MM.1S (cell line): Measurements from ENCODE around the gene ADCY2.

Experiments
- DNase-seq: peaks from one replicate; pipeline ENCODE4 v3.0.0-alpha.2; 2015
- H2AFZ ChIP-seq: fragments of 300-600 bp; sonication (generic); 2 replicates; pipeline ENCODE4 v1.6.0; 2016; ENCODE audit warnings: antibody characterized with exemption, low read length
- H3F3A ChIP-seq: fragments of 300-600 bp; sonication (generic); 2 replicates; pipeline ENCODE4 v1.6.1; 2016; ENCODE audit warnings: mild to moderate bottlenecking, antibody characterized with exemption, low read length, moderate library complexity, mixed read lengths; ENCODE audit not compliant: insufficient read depth
- H3K27ac ChIP-seq: fragments of 300-600 bp; sonication (generic); 2 replicates; pipeline ENCODE4 v1.5.1; 2016; ENCODE audit warnings: mild to moderate bottlenecking, low read length
- H3K27me3 ChIP-seq: fragments of 300-600 bp; sonication (generic); replicated peaks from 2 replicates; pipeline ENCODE4 v1.6.0; 2016; ENCODE audit warnings: low read length; ENCODE audit not compliant: insufficient read depth
- H3K36me3 ChIP-seq: fragments of 300-600 bp; sonication (generic); replicated peaks from 2 replicates; pipeline ENCODE4 v1.6.1; 2016; ENCODE audit warnings: mild to moderate bottlenecking, low read length, mixed read lengths; ENCODE audit not compliant: insufficient read depth
- H3K4me1 ChIP-seq: fragments of 300-600 bp; sonication (generic); 2 replicates; pipeline ENCODE4 v1.6.1; 2016; ENCODE audit warnings: low read length, mixed read lengths
- H3K4me2 ChIP-seq: fragments of 300-600 bp; sonication (generic); 2 replicates; pipeline ENCODE4 v1.6.0; 2016; ENCODE audit warnings: low read depth, low read length
- H3K4me3 ChIP-seq: fragments of 300-600 bp; sonication (generic); 2 replicates; pipeline ENCODE4 v1.5.1; 2016; ENCODE audit warnings: low read length, mixed read lengths
- H3K79me2 ChIP-seq: fragments of 300-600 bp; sonication (generic); 2 replicates; pipeline ENCODE4 v1.6.1; 2016; ENCODE audit warnings: mixed run types, low read length, mixed read lengths
- H3K9ac ChIP-seq: fragments of 300-600 bp; sonication (generic); 2 replicates; pipeline ENCODE4 v1.6.1; 2016; ENCODE audit warnings: low read length, mixed read lengths
- H3K9me2 ChIP-seq: fragments of 300-600 bp; sonication (generic); replicated peaks from 2 replicates; pipeline ENCODE4 v1.6.1; 2016; ENCODE audit warnings: mild to moderate bottlenecking, low read length, mixed read lengths; ENCODE audit not compliant: insufficient read depth
- H3K9me3 ChIP-seq: fragments of 300-600 bp; sonication (generic); replicated peaks from 2 replicates; pipeline ENCODE4 v1.6.1; 2016; ENCODE audit warnings: mild to moderate bottlenecking, low read length, mixed read lengths; ENCODE audit not compliant: insufficient read depth
- H4K20me1 ChIP-seq: fragments of 300-600 bp; sonication (generic); 2 replicates; pipeline ENCODE4 v1.6.1; 2016; ENCODE audit warnings: mild to moderate bottlenecking, low read length, moderate library complexity, mixed read lengths; ENCODE audit not compliant: insufficient read depth
- EZH2 ChIP-seq: fragments of 300-600 bp; sonication (generic); optimal IDR thresholded peaks from 2 replicates; pipeline ENCODE3; 2017; ENCODE audit warnings: low read depth, mild to moderate bottlenecking, antibody characterized with exemption, low read length, mixed read lengths
- EZH2phosphoT487 ChIP-seq: fragments of 300-600 bp; sonication (generic); IDR thresholded peaks from 2 replicates; pipeline ENCODE4 v1.6.1; 2018; ENCODE audit warnings: antibody characterized with exemption, low read length
- TF ChIP-seq, protein P1 (sequence below): fragments of 300-600 bp; sonication (generic); IDR thresholded peaks from 2 replicates; pipeline ENCODE4 v1.5.1; 2016; ENCODE audit warnings: antibody characterized with exemption, low read length, mixed read lengths

The ADCY2 gene

DNA sequence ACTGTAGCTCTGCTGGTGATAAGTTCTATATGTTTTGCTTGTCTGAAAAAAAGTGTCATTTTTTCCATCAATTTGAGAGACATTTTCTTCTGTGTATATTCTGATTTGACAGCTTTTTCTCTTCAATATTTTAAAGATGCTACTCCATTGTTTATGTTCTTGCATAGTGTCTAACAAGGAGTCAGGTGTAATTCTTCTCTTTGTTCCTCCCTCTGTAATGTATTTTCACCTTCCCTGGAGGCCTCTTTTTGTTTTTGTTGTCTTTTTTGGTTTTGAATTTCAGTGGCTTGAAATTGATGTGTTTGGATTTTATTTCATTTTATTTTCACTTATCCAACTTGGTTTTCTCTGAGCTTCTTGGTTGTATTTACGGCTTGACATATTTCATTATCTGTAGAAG, 75.8 kb downstream of the ADCY2 start:
- TF ChIP-seq, protein P1, sequence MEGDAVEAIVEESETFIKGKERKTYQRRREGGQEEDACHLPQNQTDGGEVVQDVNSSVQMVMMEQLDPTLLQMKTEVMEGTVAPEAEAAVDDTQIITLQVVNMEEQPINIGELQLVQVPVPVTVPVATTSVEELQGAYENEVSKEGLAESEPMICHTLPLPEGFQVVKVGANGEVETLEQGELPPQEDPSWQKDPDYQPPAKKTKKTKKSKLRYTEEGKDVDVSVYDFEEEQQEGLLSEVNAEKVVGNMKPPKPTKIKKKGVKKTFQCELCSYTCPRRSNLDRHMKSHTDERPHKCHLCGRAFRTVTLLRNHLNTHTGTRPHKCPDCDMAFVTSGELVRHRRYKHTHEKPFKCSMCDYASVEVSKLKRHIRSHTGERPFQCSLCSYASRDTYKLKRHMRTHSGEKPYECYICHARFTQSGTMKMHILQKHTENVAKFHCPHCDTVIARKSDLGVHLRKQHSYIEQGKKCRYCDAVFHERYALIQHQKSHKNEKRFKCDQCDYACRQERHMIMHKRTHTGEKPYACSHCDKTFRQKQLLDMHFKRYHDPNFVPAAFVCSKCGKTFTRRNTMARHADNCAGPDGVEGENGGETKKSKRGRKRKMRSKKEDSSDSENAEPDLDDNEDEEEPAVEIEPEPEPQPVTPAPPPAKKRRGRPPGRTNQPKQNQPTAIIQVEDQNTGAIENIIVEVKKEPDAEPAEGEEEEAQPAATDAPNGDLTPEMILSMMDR, result no peak
- no peak for TF ChIP-seq EZH2phosphoT487
- no peak for TF ChIP-seq EZH2
- H3K4me3 ChIP-seq, result no peak overlapping the region
- no peaks in the 10 kb centered on the region for H3K9me2 ChIP-seq
- H3K79me2 ChIP-seq, result no peaks in the 10 kb centered on the region
- no peaks in the 10 kb centered on the region for H3K4me1 ChIP-seq
- no peaks in the 10 kb centered on the region for H3K9me3 ChIP-seq
- no peaks in the 10 kb centered on the region for H3F3A ChIP-seq
- H3K9ac ChIP-seq, result no peak overlapping the region
- no peak overlapping the region for H3K4me2 ChIP-seq
- H2AFZ ChIP-seq, result no peak overlapping the region
- no peaks in the 10 kb centered on the region for H4K20me1 ChIP-seq
- H3K27me3 ChIP-seq, result no peaks in the 10 kb centered on the region
- H3K27ac ChIP-seq, result no peak overlapping the region
- H3K36me3 ChIP-seq, result no peaks in the 10 kb centered on the region
- DNase-seq, result no peak

DNA sequence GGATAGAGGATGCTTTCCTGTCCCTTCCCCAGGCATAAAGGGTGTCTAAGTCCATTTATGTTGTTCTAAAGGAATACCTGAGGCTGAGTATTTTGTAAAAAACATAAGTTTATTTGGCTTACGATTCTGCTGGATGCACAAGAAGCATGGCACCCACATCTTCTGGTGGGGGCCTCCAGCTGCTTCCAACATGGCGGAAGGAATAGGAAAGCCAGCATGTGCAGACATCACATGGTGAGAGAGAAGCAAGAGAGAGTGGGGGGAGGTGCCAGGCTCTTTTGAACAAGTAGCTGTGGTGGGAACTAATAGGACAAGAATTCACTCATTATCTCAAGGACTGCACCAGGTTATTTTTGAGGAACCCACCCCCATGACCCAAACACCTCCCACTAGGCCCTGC, 77.2 kb downstream of the ADCY2 start:
- Histone ChIP-seq H3K4me3 (no peak overlapping the region), H3K9me3 (no peaks in the 10 kb centered on the region), H3K36me3 (no peaks in the 10 kb centered on the region), H2AFZ (no peak overlapping the region), H3K9me2 (no peaks in the 10 kb centered on the region), H3K9ac (no peak overlapping the region), H3K4me2 (no peak overlapping the region), H3F3A (no peaks in the 10 kb centered on the region), H4K20me1 (no peaks in the 10 kb centered on the region), H3K79me2 (no peaks in the 10 kb centered on the region), H3K27ac (no peak overlapping the region), H3K27me3 (no peaks in the 10 kb centered on the region), H3K4me1 (no peaks in the 10 kb centered on the region)
- TF ChIP-seq EZH2phosphoT487 (no peak), EZH2 (no peak)
- TF ChIP-seq, protein P1, result no peak
- no peak for DNase-seq

- no peak overlapping the region for H3K9ac ChIP-seq
- no peaks in the 10 kb centered on the region for H3K27me3 ChIP-seq
- no peaks in the 10 kb centered on the region for H3F3A ChIP-seq
- no peaks in the 10 kb centered on the region for H4K20me1 ChIP-seq
- TF ChIP-seq, protein P1, result no peak
- TF ChIP-seq EZH2phosphoT487 (no peak), EZH2 (no peak)
- H3K4me1 ChIP-seq, result no peaks in the 10 kb centered on the region
- no peak overlapping the region for H2AFZ ChIP-seq
- no peak overlapping the region for H3K4me3 ChIP-seq
- H3K9me3 ChIP-seq, result no peaks in the 10 kb centered on the region
- no peaks in the 10 kb centered on the region for H3K9me2 ChIP-seq
- no peaks in the 10 kb centered on the region for H3K36me3 ChIP-seq
- H3K27ac ChIP-seq, result no peak overlapping the region
- no peak overlapping the region for H3K4me2 ChIP-seq
- no peaks in the 10 kb centered on the region for H3K79me2 ChIP-seq
- no peak for DNase-seq
Measured at GRCh38 chr5:7473668-7474215, 77.8 kb downstream of the ADCY2 start.
